Chondrocyte (in vitro differentiated cells): ENCODE results near the gene CLIC6. TPM values are rescaled to one million over a fixed set of nuclear protein-coding genes. Genes with fewer than 3 reads are reported as not detected.

Experiments
- DNase-seq: peaks from one replicate; pipeline ENCODE4 v3.0.0; 2021; ENCODE audit warnings: mixed read lengths, low spot score
- H3K27ac Mint-ChIP-seq: one replicate; pipeline ENCODE4 v1.8.0; 2021; ENCODE audit warnings: mild to moderate bottlenecking, moderate library complexity, mixed read lengths; ENCODE audit not compliant: unreplicated experiment
- H3K27me3 Mint-ChIP-seq: 2 replicates; pipeline ENCODE4 v1.8.0; 2021; ENCODE audit warnings: low read depth, mixed read lengths
- H3K36me3 Mint-ChIP-seq: 2 replicates; pipeline ENCODE4 v1.8.0; 2021; ENCODE audit warnings: low read depth, mixed read lengths
- H3K4me1 Mint-ChIP-seq: 2 replicates; pipeline ENCODE4 v1.8.0; 2021; ENCODE audit warnings: low read depth, mild to moderate bottlenecking, mixed read lengths
- H3K4me3 Mint-ChIP-seq: one replicate; pipeline ENCODE4 v1.8.0; 2021; ENCODE audit warnings: mild to moderate bottlenecking, moderate library complexity, mixed read lengths; ENCODE audit not compliant: unreplicated experiment
- H3K9me3 Mint-ChIP-seq: 2 replicates; pipeline ENCODE4 v1.8.0; 2021; ENCODE audit warnings: low read depth, mixed read lengths
- total RNA-seq: library from RNA; stranded (reverse); gene quantifications from 3 replicates; pipeline ENCODE4 v1.2.1, GENCODE V29; 2021
- TF ChIP-seq, protein P1 (sequence below): fragments of 200-600 bp; sonication (generic); IDR thresholded peaks from 2 replicates; pipeline ENCODE4 v1.5.0; 2021; ENCODE audit warnings: antibody characterized with exemption, mild to moderate bottlenecking, moderate library complexity

The CLIC6 gene
- total RNA-seq, 1 donor from 2014 or later: 0.17 TPM

- no peak for DNase-seq
- peaks cover 11% of the 10 kb centered on the region for H3K27me3 Mint-ChIP-seq
Measured at GRCh38 chr21:34687745-34688144, 19.0 kb downstream of the CLIC6 start.

DNA sequence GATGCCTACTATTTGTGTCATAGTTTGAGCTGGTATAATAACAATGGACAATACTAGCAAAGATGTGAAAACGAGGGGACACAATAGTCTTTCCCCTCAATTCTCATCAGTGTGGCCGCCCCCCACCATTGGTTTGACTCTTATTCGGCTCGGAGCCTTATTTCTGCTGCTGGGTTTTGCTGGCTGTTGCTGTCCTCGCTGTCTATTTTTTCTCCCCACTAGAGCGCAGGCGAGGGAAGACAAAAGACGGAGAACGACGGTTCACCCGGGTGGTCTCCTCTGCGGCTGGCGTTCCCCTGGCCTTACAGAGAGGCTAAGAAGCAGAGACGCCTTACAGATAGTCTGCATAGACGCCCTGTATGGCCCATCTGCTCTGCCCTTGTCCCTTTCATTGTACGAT is 19.4 kb downstream of the CLIC6 start:
- TF ChIP-seq, protein P1, sequence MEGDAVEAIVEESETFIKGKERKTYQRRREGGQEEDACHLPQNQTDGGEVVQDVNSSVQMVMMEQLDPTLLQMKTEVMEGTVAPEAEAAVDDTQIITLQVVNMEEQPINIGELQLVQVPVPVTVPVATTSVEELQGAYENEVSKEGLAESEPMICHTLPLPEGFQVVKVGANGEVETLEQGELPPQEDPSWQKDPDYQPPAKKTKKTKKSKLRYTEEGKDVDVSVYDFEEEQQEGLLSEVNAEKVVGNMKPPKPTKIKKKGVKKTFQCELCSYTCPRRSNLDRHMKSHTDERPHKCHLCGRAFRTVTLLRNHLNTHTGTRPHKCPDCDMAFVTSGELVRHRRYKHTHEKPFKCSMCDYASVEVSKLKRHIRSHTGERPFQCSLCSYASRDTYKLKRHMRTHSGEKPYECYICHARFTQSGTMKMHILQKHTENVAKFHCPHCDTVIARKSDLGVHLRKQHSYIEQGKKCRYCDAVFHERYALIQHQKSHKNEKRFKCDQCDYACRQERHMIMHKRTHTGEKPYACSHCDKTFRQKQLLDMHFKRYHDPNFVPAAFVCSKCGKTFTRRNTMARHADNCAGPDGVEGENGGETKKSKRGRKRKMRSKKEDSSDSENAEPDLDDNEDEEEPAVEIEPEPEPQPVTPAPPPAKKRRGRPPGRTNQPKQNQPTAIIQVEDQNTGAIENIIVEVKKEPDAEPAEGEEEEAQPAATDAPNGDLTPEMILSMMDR: no peak
- Mint-ChIP-seq H3K4me3 (no peak overlapping the region), H3K36me3 (no peaks in the 10 kb centered on the region), H3K27me3 (peaks cover 13% of the 10 kb centered on the region), H3K9me3 (peaks cover 2% of the 10 kb centered on the region), H3K27ac (no peak overlapping the region), H3K4me1 (peaks cover 7% of the 10 kb centered on the region)
- no peak for DNase-seq

More at GRCh38 chr21:34687745-34688144, 19.0 kb downstream of the CLIC6 start:
- Mint-ChIP-seq H3K4me1 (peaks cover 7% of the 10 kb centered on the region), H3K36me3 (no peaks in the 10 kb centered on the region), H3K9me3 (peaks cover 3% of the 10 kb centered on the region), H3K27ac (no peak overlapping the region), H3K4me3 (no peak overlapping the region)
- TF ChIP-seq, protein P1: no peak

- Mint-ChIP-seq H3K4me3 (no peak overlapping the region), H3K4me1 (peaks cover 7% of the 10 kb centered on the region), H3K27ac (no peak overlapping the region), H3K9me3 (no peaks in the 10 kb centered on the region), H3K27me3 (peaks cover 13% of the 10 kb centered on the region), H3K36me3 (no peaks in the 10 kb centered on the region)
- DNase-seq: no peak
- TF ChIP-seq, protein P1: no peak
Measured at GRCh38 chr21:34688715-34689114, 19.9 kb downstream of the CLIC6 start.

DNA sequence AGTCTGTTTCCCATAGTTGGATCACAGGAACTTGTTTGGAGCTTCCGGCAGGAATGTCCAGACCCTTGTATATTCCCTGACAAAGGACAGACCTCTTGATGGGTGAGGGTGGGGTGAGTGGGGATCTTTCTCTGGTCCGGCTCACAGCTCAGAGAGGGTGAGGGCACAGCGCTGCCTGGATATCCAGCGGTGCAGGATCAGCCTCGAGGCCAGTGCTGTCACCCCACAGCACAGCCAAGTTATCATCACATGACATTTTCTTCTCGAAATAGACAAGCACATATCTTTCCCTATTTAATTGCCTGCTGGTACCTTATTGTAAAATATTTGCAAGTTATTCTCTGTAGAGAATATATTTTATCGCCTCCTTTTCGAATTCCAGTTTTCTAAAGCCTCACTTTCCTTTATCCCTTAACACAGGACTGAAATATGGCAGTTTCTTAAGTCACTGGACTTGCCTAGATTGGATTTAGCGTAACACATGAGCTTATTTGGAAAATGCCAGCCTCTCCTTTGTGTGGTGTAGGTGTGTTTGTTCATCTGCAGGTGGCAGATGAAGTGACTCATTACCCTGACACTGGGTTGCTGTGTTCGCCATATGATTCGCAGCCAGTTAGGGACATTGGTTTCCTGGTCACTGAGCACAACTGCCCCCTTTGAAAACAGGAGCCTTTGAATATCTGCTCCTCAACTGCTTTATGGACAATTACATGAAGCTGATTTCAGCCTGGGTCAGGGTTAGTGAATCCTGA is 21.4 kb downstream of the CLIC6 start:
- H3K36me3 Mint-ChIP-seq: peaks cover 4% of the 10 kb centered on the region
- no peak overlapping the region for H3K4me3 Mint-ChIP-seq
- H3K27me3 Mint-ChIP-seq: peaks cover 13% of the 10 kb centered on the region
- no peak overlapping the region for H3K27ac Mint-ChIP-seq
- no peak for DNase-seq
- TF ChIP-seq, protein P1: no peak
- H3K4me1 Mint-ChIP-seq: peaks cover 7% of the 10 kb centered on the region
- H3K9me3 Mint-ChIP-seq: peaks cover 3% of the 10 kb centered on the region

DNA sequence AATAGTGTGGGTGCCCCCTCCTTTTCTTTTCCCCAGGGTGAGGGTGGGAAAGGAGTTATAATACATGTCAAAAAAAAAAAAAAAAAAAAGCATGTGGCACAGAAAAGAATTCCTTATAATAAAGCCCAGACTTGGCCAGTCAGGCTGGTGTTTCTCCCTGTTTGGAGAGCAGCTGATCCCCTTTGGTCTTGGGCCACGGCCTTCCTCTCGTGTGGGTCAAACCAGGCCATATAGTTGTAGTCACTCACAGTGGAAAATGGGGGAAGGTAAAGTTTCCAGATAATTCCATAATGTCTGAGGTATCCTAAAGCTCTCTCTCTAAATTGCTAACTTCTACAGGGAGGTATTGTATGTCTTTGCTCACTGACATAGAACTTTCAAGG is 22.0 kb downstream of the CLIC6 start:
- Mint-ChIP-seq H3K27ac (no peak overlapping the region), H3K27me3 (peaks cover 13% of the 10 kb centered on the region), H3K4me1 (peaks cover 7% of the 10 kb centered on the region), H3K4me3 (no peak overlapping the region), H3K36me3 (peaks cover 5% of the 10 kb centered on the region), H3K9me3 (peaks cover 5% of the 10 kb centered on the region)
- no peak for DNase-seq
- TF ChIP-seq, protein P1: no peak
